ENCODE measurements around the gene RILPL1.

- TF ChIP-seq POLR2A (conservative IDR thresholded peaks at IDR 0.05) (no peak), PRDM10 (IDR thresholded peaks at IDR 0.05; ENCODE audit: partially characterized antibody) (no peak), GTF2A2 (tag; IDR thresholded peaks at IDR 0.05) (no peak), CBFB (CRISPR knock-in tag; IDR thresholded peaks at IDR 0.05) (no peak), THRA (IDR thresholded peaks at IDR 0.05) (no peak), ZNF511 (CRISPR knock-in tag; IDR thresholded peaks at IDR 0.05) (no peak), JUND (IDR thresholded peaks at IDR 0.05; ENCODE audit: borderline replicate concordance, low read depth, low read length) (no peak), JUND (tag; IDR thresholded peaks at IDR 0.05; ENCODE audit: borderline replicate concordance, low read depth, low read length) (no peak)
These were observed 4.7 kb downstream of the RILPL1 start for GRCh38 chr12:123528858-123529257.

Measured in K562 (cell line).